GM12878 (cell line): ENCODE data around the gene CUL1. TPM values are rescaled to one million over a fixed set of nuclear protein-coding genes. Genes with fewer than 3 reads are reported as not detected.

Source experiments
- ATAC-seq: fragments of 200-7000 bp; cut with Tn5 transposase; 3 replicates; pipeline ENCODE4 v1.9.1; 2020; ENCODE audit warnings: mild to moderate bottlenecking, moderate library complexity
- BruUV-seq: library from RNA; stranded (reverse); fragments of 400-500 nt; replicated peaks from 2 replicates; lab custom pipeline; 2021; lab: Mats Ljungman, UMichigan
- CTCF ChIA-PET: fragments of 300-600 bp; sonication (Branson Sonifier 250); formaldehyde crosslinking; extraction: SDS; loops from one replicate; lab custom pipeline; 2021; ENCODE audit warnings: inconsistent platforms; lab: Yijun Ruan, JAX
- POLR2A ChIA-PET: fragments of 350-600 bp; formaldehyde crosslinking; extraction: SDS; loops from one replicate; lab custom pipeline; 2021; ENCODE audit warnings: inconsistent platforms; lab: Charles Lee
- RAD21 ChIA-PET: fragments of 300-600 bp; sonication (Branson Sonifier 250); formaldehyde crosslinking; loops from one replicate; lab custom pipeline; 2023; ENCODE audit warnings: antibody characterized with exemption; ENCODE audit not compliant: unreplicated experiment; lab: Charles Lee
- SMC1A ChIA-PET: fragments of 300-600 bp; sonication (Branson Sonifier 250); formaldehyde crosslinking; loops from one replicate; lab custom pipeline; 2023; ENCODE audit not compliant: unreplicated experiment, uncharacterized antibody; lab: Charles Lee
- DNase-seq: peaks from one replicate; pipeline ENCODE4 v3.0.0-alpha.2; 2011; ENCODE audit warnings: low read depth, low spot score
- FAIRE-seq: peaks from 3 replicates; lab custom pipeline; 2011; peaks lifted over from hg19 to GRCh38; lab: Jason Lieb, UNC
- H2AFZ ChIP-seq: 2 replicates; pipeline ENCODE4 v1.6.0; 2011; ENCODE audit warnings: low read depth, low read length, control low read depth; ENCODE audit not compliant: control insufficient read depth
- H3K27ac ChIP-seq: 2 replicates; pipeline ENCODE4 v1.5.1; 2011; ENCODE audit warnings: control low read depth; ENCODE audit not compliant: control insufficient read depth, insufficient read depth
- H3K27me3 ChIP-seq, 2 experiments: replicated peaks in 1 of 2; 2 replicates each; pipeline versions ENCODE4 v1.6.0 to v1.6.1; 2011; ENCODE audit warnings: low read length in 1 of 2; ENCODE audit not compliant: control insufficient read depth in 2 of 2, insufficient read depth in 2 of 2
- H3K36me3 ChIP-seq, 2 experiments: 2 replicates each; pipeline ENCODE4 v1.5.1; 2011; ENCODE audit warnings: low read length in 1 of 2; ENCODE audit not compliant: control insufficient read depth in 2 of 2, insufficient read depth in 2 of 2
- H3K4me1 ChIP-seq: 2 replicates; pipeline ENCODE4 v1.6.1; 2011; ENCODE audit warnings: mild to moderate bottlenecking, low read length, moderate library complexity, mixed read lengths; ENCODE audit not compliant: control insufficient read depth, insufficient read depth
- H3K4me2 ChIP-seq: 2 replicates; pipeline ENCODE4 v1.6.0; 2011; ENCODE audit warnings: control low read depth; ENCODE audit not compliant: control insufficient read depth, insufficient read depth
- H3K4me3 ChIP-seq: fragments of 200-600 bp; sonication (generic); 2 replicates; pipeline ENCODE4 v1.5.1; 2016
- H3K79me2 ChIP-seq: 2 replicates; pipeline ENCODE4 v1.6.0; 2011; ENCODE audit warnings: low read length; ENCODE audit not compliant: control insufficient read depth, insufficient read depth
- H3K9ac ChIP-seq: 2 replicates; pipeline ENCODE4 v1.8.0; 2011; ENCODE audit warnings: low read length, control low read depth, mixed read lengths; ENCODE audit not compliant: control insufficient read depth, insufficient read depth
- H3K9me3 ChIP-seq: replicated peaks from 3 replicates; pipeline ENCODE4 v1.5.1; 2011; ENCODE audit warnings: mild to moderate bottlenecking, low read length; ENCODE audit not compliant: control insufficient read depth, insufficient read depth
- H4K20me1 ChIP-seq: 2 replicates; pipeline ENCODE4 v1.6.0; 2011; ENCODE audit not compliant: control insufficient read depth, insufficient read depth
- CEBPB ChIP-seq, 2 experiments: fragments of 150-350 bp in 1 of 2; IDR thresholded peaks; 2 replicates each; pipeline ENCODE4 v1.6.1; 2012 to 2014; ENCODE audit warnings: low read depth in 2 of 2, low read length in 2 of 2, borderline replicate concordance in 1 of 2, inconsistent platforms in 1 of 2
- CHD2 ChIP-seq: IDR thresholded peaks from 2 replicates; pipeline ENCODE4 v1.6.1; 2011; ENCODE audit warnings: low read depth, low read length, improper control_type of control experiment, borderline replicate concordance
- HDAC2 ChIP-seq: fragments of 200-600 bp; sonication (generic); IDR thresholded peaks from 2 replicates; pipeline ENCODE4 v1.6.1; 2017
- MXI1 ChIP-seq: fragments of 150-350 bp; IDR thresholded peaks from 2 replicates; pipeline ENCODE4 v1.6.1; 2011; ENCODE audit warnings: low read depth, mild to moderate bottlenecking, inconsistent platforms, low read length, improper control_type of control experiment
- STAT3 ChIP-seq: IDR thresholded peaks from 2 replicates; pipeline ENCODE4 v1.6.1; 2011; ENCODE audit warnings: low read depth, low read length, improper control_type of control experiment
- TARDBP ChIP-seq: IDR thresholded peaks from 2 replicates; pipeline ENCODE4 v1.6.1; 2016; ENCODE audit warnings: borderline replicate concordance
- TCF3 ChIP-seq: IDR thresholded peaks from 2 replicates; pipeline ENCODE4 v1.6.1; 2012; ENCODE audit warnings: low read depth, mild to moderate bottlenecking, low read length, borderline replicate concordance; ENCODE audit not compliant: insufficient read depth
- WGBS: methylation state at CpG from one replicate; pipeline ENCODE4 v1.1.6; 2016; ENCODE audit warnings: low lambda C conversion rate; ENCODE audit not compliant: insufficient replicate concordance, insufficient coverage; ENCODE audit errors: missing lambda C conversion rate; 5-methylcytosine and 5-hydroxymethylcytosine counted together
- in situ Hi-C: fragments of 300-500 bp; cut with MboI; formaldehyde crosslinking; loops from 9 replicates; pipeline ENCODE4 v1.14.3; 2018; ENCODE audit warnings: mixed read lengths
- intact Hi-C: fragments of 100-400 bp; cut with micrococcal nuclease; formaldehyde crosslinking; loops from one replicate; pipeline ENCODE4 v1.14.2; 2022; ENCODE audit not compliant: unreplicated experiment
- polyA plus RNA-seq, 11 experiments: library from polyadenylated mRNA; depleted of rRNA in 4 of 11; unstranded in 6 of 11; stranded (reverse) in 5 of 11; fragments of >200 nt; fragmentation: Nextera tagmentation in 4 of 11; fragmentation: Illumina TruSeq in 1 of 11; extraction: Ambion mirVana in 4 of 11; extraction: Trizol in 1 of 11; gene quantifications; 1 replicate in 1 of 11; 2 replicates in 10 of 11; pipeline versions ENCODE4 v1.2.1 to v1.2.3, GENCODE V29; 2011 to 2016; ENCODE audit warnings: inconsistent platforms in 2 of 11, missing spikeins in 2 of 11, low read depth in 1 of 11
- total RNA-seq, 4 experiments: library from RNA; depleted of rRNA in 3 of 4; stranded (reverse); fragments of >200 nt in 3 of 4; fragmentation: Illumina TruSeq in 1 of 4; extraction: Trizol in 1 of 4; gene quantifications; 2 replicates each; pipeline versions ENCODE4 v1.2.1 to v1.2.3, GENCODE V29; 2013 to 2021
- TF ChIP-seq, protein P1 (sequence below): fragments of 450-650 bp; IDR thresholded peaks from 2 replicates; pipeline ENCODE4 v1.6.1; 2016; ENCODE audit warnings: mild to moderate bottlenecking
- TF ChIP-seq, protein P2 (sequence below): IDR thresholded peaks from 2 replicates; pipeline ENCODE4 v1.6.1; 2011; ENCODE audit warnings: borderline replicate concordance, low read depth, mild to moderate bottlenecking, moderate library complexity, mixed read lengths, low read length; ENCODE audit not compliant: insufficient read depth; ENCODE audit errors: extremely low read length
- TF ChIP-seq, protein P3 (sequence below): fragments of 450-650 bp; IDR thresholded peaks from 2 replicates; pipeline ENCODE4 v1.6.1; 2014; ENCODE audit warnings: mild to moderate bottlenecking
- TF ChIP-seq, protein P4 (sequence below): fragments of 450-650 bp; IDR thresholded peaks from 2 replicates; pipeline ENCODE4 v1.6.1; 2016; ENCODE audit warnings: mild to moderate bottlenecking, moderate library complexity, borderline replicate concordance
- TF ChIP-seq, protein P5 (sequence below): fragments of 450-650 bp; IDR thresholded peaks from 2 replicates; pipeline ENCODE4 v1.6.1; 2017; ENCODE audit warnings: antibody characterized with exemption, mild to moderate bottlenecking, moderate library complexity

The CUL1 gene
- total and polyA plus RNA-seq, 10 of the 15 experiments (the other 5 are each of a cell fraction or from before 2014, with no cell fraction given): 13.3 to 63.9 (median 45.9) TPM

DNA sequence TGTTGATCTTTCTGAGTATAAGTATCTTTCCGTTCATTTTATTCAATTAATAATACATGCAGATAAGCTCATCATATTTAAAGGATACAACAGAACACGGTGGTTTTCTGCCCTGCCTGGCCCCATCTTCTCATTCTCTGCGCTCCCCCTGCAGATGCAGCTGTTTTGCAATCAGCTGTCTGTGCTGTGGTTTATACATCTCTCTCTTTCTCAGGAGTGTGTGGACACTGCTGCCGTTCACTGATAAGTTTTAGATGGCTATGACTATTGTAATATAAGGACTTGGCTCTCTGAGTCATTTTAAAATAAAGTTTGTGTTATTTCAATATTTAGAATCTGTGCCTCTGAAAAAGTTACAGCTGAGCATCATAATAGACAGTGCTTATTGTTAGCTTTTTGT is 54.5 kb downstream of the CUL1 start (continued):
- TF ChIP-seq, protein P1, sequence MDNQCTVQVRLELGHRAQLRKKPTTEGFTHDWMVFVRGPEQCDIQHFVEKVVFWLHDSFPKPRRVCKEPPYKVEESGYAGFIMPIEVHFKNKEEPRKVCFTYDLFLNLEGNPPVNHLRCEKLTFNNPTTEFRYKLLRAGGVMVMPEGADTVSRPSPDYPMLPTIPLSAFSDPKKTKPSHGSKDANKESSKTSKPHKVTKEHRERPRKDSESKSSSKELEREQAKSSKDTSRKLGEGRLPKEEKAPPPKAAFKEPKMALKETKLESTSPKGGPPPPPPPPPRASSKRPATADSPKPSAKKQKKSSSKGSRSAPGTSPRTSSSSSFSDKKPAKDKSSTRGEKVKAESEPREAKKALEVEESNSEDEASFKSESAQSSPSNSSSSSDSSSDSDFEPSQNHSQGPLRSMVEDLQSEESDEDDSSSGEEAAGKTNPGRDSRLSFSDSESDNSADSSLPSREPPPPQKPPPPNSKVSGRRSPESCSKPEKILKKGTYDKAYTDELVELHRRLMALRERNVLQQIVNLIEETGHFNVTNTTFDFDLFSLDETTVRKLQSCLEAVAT: no peak

DNA sequence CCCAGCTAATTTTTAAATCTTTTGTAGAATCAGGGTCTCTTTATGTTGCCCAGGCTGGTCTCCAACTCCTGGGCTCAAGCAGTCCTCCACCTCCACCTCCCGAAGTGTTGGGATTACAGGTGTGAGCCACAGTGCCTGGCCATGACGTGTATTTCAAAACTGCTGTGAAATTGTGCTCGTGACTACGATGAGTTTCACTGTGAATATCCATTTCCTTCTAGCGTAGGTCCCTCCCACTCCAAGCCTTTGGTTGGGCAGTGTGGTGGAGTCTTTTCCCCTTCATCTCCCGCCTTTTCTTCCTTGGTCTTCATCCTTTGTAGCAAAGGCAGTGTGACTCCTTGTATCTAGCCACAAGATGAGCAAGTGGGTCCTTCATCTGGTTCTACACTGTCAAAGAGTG is 56.2 kb downstream of the CUL1 start:
- intact Hi-C loops (no loop called here), in situ Hi-C loops (no loop called here)
- no peaks in the 10 kb centered on the region for H3K27me3 ChIP-seq
- ChIA-PET POLR2A (no interaction called here), SMC1A (no interaction called here), RAD21 (no interaction called here), CTCF (no interaction called here)
- H3K27ac ChIP-seq: no peak overlapping the region
- H3K9me3 ChIP-seq: no peaks in the 10 kb centered on the region
- no peak overlapping the region for H2AFZ ChIP-seq
- H3K9ac ChIP-seq: no peak overlapping the region
- H3K36me3 ChIP-seq: peaks cover 6 to 12% of the 10 kb centered on the region in 2 experiments
- DNase-seq (no peak), FAIRE-seq (no peak), ATAC-seq (no peak)
- BruUV-seq: no TSS peak
- H3K4me2 ChIP-seq: no peak overlapping the region
- H3K4me1 ChIP-seq: no peaks in the 10 kb centered on the region
- WGBS: 77% methylated on average over 6 of the region's 6 CpGs
- H4K20me1 ChIP-seq: no peaks in the 10 kb centered on the region; the same call in 1 of the 2 replicates
- no peak overlapping the region for H3K4me3 ChIP-seq
- H3K79me2 ChIP-seq: no peaks in the 10 kb centered on the region
- TF ChIP-seq, protein P2, sequence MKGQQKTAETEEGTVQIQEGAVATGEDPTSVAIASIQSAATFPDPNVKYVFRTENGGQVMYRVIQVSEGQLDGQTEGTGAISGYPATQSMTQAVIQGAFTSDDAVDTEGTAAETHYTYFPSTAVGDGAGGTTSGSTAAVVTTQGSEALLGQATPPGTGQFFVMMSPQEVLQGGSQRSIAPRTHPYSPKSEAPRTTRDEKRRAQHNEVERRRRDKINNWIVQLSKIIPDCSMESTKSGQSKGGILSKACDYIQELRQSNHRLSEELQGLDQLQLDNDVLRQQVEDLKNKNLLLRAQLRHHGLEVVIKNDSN: no peak
- TF ChIP-seq, protein P3, sequence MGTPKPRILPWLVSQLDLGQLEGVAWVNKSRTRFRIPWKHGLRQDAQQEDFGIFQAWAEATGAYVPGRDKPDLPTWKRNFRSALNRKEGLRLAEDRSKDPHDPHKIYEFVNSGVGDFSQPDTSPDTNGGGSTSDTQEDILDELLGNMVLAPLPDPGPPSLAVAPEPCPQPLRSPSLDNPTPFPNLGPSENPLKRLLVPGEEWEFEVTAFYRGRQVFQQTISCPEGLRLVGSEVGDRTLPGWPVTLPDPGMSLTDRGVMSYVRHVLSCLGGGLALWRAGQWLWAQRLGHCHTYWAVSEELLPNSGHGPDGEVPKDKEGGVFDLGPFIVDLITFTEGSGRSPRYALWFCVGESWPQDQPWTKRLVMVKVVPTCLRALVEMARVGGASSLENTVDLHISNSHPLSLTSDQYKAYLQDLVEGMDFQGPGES: no peak
- TF ChIP-seq HDAC2 (no peak), CHD2 (no peak), STAT3 (no peak), MXI1 (no peak), TARDBP (no peak), CEBPB (IDR thresholded peaks at IDR 0.05; ENCODE audit: borderline replicate concordance in 1 of 2, low read depth in 2 of 2, low read length in 2 of 2) (no peak), TCF3 (no peak)
- TF ChIP-seq, protein P4, sequence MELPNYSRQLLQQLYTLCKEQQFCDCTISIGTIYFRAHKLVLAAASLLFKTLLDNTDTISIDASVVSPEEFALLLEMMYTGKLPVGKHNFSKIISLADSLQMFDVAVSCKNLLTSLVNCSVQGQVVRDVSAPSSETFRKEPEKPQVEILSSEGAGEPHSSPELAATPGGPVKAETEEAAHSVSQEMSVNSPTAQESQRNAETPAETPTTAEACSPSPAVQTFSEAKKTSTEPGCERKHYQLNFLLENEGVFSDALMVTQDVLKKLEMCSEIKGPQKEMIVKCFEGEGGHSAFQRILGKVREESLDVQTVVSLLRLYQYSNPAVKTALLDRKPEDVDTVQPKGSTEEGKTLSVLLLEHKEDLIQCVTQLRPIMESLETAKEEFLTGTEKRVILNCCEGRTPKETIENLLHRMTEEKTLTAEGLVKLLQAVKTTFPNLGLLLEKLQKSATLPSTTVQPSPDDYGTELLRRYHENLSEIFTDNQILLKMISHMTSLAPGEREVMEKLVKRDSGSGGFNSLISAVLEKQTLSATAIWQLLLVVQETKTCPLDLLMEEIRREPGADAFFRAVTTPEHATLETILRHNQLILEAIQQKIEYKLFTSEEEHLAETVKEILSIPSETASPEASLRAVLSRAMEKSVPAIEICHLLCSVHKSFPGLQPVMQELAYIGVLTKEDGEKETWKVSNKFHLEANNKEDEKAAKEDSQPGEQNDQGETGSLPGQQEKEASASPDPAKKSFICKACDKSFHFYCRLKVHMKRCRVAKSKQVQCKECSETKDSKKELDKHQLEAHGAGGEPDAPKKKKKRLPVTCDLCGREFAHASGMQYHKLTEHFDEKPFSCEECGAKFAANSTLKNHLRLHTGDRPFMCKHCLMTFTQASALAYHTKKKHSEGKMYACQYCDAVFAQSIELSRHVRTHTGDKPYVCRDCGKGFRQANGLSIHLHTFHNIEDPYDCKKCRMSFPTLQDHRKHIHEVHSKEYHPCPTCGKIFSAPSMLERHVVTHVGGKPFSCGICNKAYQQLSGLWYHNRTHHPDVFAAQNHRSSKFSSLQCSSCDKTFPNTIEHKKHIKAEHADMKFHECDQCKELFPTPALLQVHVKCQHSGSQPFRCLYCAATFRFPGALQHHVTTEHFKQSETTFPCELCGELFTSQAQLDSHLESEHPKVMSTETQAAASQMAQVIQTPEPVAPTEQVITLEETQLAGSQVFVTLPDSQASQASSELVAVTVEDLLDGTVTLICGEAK: no peak
- TF ChIP-seq, protein P5, sequence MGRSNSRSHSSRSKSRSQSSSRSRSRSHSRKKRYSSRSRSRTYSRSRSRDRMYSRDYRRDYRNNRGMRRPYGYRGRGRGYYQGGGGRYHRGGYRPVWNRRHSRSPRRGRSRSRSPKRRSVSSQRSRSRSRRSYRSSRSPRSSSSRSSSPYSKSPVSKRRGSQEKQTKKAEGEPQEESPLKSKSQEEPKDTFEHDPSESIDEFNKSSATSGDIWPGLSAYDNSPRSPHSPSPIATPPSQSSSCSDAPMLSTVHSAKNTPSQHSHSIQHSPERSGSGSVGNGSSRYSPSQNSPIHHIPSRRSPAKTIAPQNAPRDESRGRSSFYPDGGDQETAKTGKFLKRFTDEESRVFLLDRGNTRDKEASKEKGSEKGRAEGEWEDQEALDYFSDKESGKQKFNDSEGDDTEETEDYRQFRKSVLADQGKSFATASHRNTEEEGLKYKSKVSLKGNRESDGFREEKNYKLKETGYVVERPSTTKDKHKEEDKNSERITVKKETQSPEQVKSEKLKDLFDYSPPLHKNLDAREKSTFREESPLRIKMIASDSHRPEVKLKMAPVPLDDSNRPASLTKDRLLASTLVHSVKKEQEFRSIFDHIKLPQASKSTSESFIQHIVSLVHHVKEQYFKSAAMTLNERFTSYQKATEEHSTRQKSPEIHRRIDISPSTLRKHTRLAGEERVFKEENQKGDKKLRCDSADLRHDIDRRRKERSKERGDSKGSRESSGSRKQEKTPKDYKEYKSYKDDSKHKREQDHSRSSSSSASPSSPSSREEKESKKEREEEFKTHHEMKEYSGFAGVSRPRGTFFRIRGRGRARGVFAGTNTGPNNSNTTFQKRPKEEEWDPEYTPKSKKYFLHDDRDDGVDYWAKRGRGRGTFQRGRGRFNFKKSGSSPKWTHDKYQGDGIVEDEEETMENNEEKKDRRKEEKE: no peak
